ENCODE measurements around the gene SYNGR3.
A peak's percentile ranks its signal among the peaks of the same experiment; 100 is the strongest.

Gene SYNGR3

GRCh38 chr16:1964506-1965395, 25.0 kb upstream of the SYNGR3 start, which contains the start of gene RPS2:
RPS2 (minus strand) TSS chr16:1964826; CDS start chr16:1964625, 201 bp downstream.
- peak within 1 kb of the TSS; percentile 97 for H3K4me2 ChIP-seq (ENCODE audit: low read length)
- H3K4me3 ChIP-seq (ENCODE audit: low read depth, low read length, poor library complexity, severe bottlenecking) = peak within 1 kb of the TSS; percentile 97
- peak within 1 kb of the TSS; percentile 99 for H3K9ac ChIP-seq (ENCODE audit: low read length)
- no peaks in the 10 kb centered on the region for H3K9me3 ChIP-seq (ENCODE audit: low read length)
- H3F3A ChIP-seq (ENCODE audit: insufficient read depth, low read length) = peaks cover 16% of the 10 kb centered on the region
- H3K4me1 ChIP-seq (ENCODE audit: insufficient read depth, low read length, severe bottlenecking) = peaks cover 42% of the 10 kb centered on the region
- peak within 1 kb of the TSS; percentile 84 for H3K27ac ChIP-seq (ENCODE audit: low read depth, low read length, poor library complexity, severe bottlenecking)
- peaks cover 35% of the 10 kb centered on the region for H3K36me3 ChIP-seq (ENCODE audit: insufficient read depth, low read length)
- no peaks in the 10 kb centered on the region for H3K9me2 ChIP-seq (ENCODE audit: low read depth, low read length)
- no peaks in the 10 kb centered on the region for H3K27me3 ChIP-seq (ENCODE audit: insufficient read depth, low read length)
- no peak within 1 kb of the TSS for H2AFZ ChIP-seq (ENCODE audit: low read length)
- peaks cover 21% of the 10 kb centered on the region for H3K79me2 ChIP-seq (ENCODE audit: insufficient read depth, low read length)
- no peaks in the 10 kb centered on the region for H4K20me1 ChIP-seq (ENCODE audit: insufficient read depth, low read length)
- TF ChIP-seq EZH2 (IDR thresholded peaks at IDR 0.05; ENCODE audit: borderline replicate concordance, low read length) (no peak), CTCF (IDR thresholded peaks at IDR 0.05; ENCODE audit: low read length) (no peak; the same call in 1 of the 2 replicates)

- H3K4me1 ChIP-seq (ENCODE audit: insufficient read depth, low read length, severe bottlenecking) = peaks cover 43% of the 10 kb centered on the region
- no peaks in the 10 kb centered on the region for H3K27me3 ChIP-seq (ENCODE audit: insufficient read depth, low read length)
- peak overlapping the region; percentile 88 for H3K9ac ChIP-seq (ENCODE audit: low read length)
- TF ChIP-seq EZH2 (IDR thresholded peaks at IDR 0.05; ENCODE audit: borderline replicate concordance, low read length) (no peak), CTCF (IDR thresholded peaks at IDR 0.05; ENCODE audit: low read length) (no peak)
- H4K20me1 ChIP-seq (ENCODE audit: insufficient read depth, low read length) = no peaks in the 10 kb centered on the region
- H3K79me2 ChIP-seq (ENCODE audit: insufficient read depth, low read length) = peaks cover 21% of the 10 kb centered on the region
- peak overlapping the region; percentile 72 for H3K4me2 ChIP-seq (ENCODE audit: low read length)
- H3K9me2 ChIP-seq (ENCODE audit: low read depth, low read length) = no peaks in the 10 kb centered on the region
- no peaks in the 10 kb centered on the region for H3K9me3 ChIP-seq (ENCODE audit: low read length)
- no peak overlapping the region for H2AFZ ChIP-seq (ENCODE audit: low read length)
- peak overlapping the region; percentile 18 for H3K27ac ChIP-seq (ENCODE audit: low read depth, low read length, poor library complexity, severe bottlenecking)
- peaks cover 16% of the 10 kb centered on the region for H3F3A ChIP-seq (ENCODE audit: insufficient read depth, low read length)
- H3K36me3 ChIP-seq (ENCODE audit: insufficient read depth, low read length) = peaks cover 35% of the 10 kb centered on the region
- H3K4me3 ChIP-seq (ENCODE audit: low read depth, low read length, poor library complexity, severe bottlenecking) = peak overlapping the region; percentile 97
These were observed 24.3 kb upstream of the SYNGR3 start for GRCh38 chr16:1965396-1966001.

- peaks cover 8% of the 10 kb centered on the region for H3F3A ChIP-seq (ENCODE audit: insufficient read depth, low read length)
- no peaks in the 10 kb centered on the region for H4K20me1 ChIP-seq (ENCODE audit: insufficient read depth, low read length)
- no peaks in the 10 kb centered on the region for H3K27me3 ChIP-seq (ENCODE audit: insufficient read depth, low read length)
- peaks cover 30% of the 10 kb centered on the region for H3K36me3 ChIP-seq (ENCODE audit: insufficient read depth, low read length)
- no peaks in the 10 kb centered on the region for H3K9me2 ChIP-seq (ENCODE audit: low read depth, low read length)
- no peaks in the 10 kb centered on the region for H3K9me3 ChIP-seq (ENCODE audit: low read length)
- H3K4me3 ChIP-seq (ENCODE audit: low read depth, low read length, poor library complexity, severe bottlenecking) = peak within 1 kb of the TSS; percentile 97
- H3K27ac ChIP-seq (ENCODE audit: low read depth, low read length, poor library complexity, severe bottlenecking) = peak within 1 kb of the TSS; percentile 18
- H3K79me2 ChIP-seq (ENCODE audit: insufficient read depth, low read length) = peaks cover 21% of the 10 kb centered on the region
- H3K9ac ChIP-seq (ENCODE audit: low read length) = peak within 1 kb of the TSS; percentile 88
- H3K4me2 ChIP-seq (ENCODE audit: low read length) = peak within 1 kb of the TSS; percentile 72
- no peak within 1 kb of the TSS for H2AFZ ChIP-seq (ENCODE audit: low read length)
- TF ChIP-seq CTCF (IDR thresholded peaks at IDR 0.05; ENCODE audit: low read length) = no peak
- peaks cover 44% of the 10 kb centered on the region for H3K4me1 ChIP-seq (ENCODE audit: insufficient read depth, low read length, severe bottlenecking)
These were observed 23.3 kb upstream of the SYNGR3 start, which contains the start of gene RNF151 for GRCh38 chr16:1966460-1966859. RNF151 (plus strand) TSS chr16:1966856; CDS start chr16:1966882, 26 bp downstream.

Measured in OCI-LY1 (cell line).